Breast epithelium (tissue), 3 donors: ENCODE results near the gene NNT.

ENCODE experiments used
- CTCF ChIP-seq, 3 donors: fragments of 450-650 bp; IDR thresholded peaks; one replicate each; pipeline ENCODE4 v1.5.1; 2016 to 2017; ENCODE audit warnings: antibody characterized with exemption in 3 of 3, mild to moderate bottlenecking in 3 of 3, moderate library complexity in 3 of 3
- POLR2A ChIP-seq: fragments of 450-650 bp; IDR thresholded peaks from one replicate; pipeline ENCODE4 v1.6.1; 2016; ENCODE audit warnings: antibody characterized with exemption, mild to moderate bottlenecking, moderate library complexity

- TF ChIP-seq CTCF (IDR thresholded peaks at IDR 0.05) (no peak), POLR2A (no peak)
Measured at GRCh38 chr5:43700601-43701000, 97.6 kb downstream of the NNT start.
